Measurements from ENCODE around the gene MXRA5. TPM values are rescaled to one million over a fixed set of nuclear protein-coding genes. Genes with fewer than 3 reads are reported as not detected.

The MXRA5 gene
- total and polyA plus RNA-seq, 12 donors = 0.97 to 171 (median 14.0) TPM

- 34 to 50% (median 37%) methylated on average over 2 of the region's 2 CpGs for WGBS, 4 donors
- intact Hi-C loops (cut with DNase I) = no loop called here
- Histone ChIP-seq H3K9me3 (replicated peaks in 1 of 3) (no peaks in the 10 kb centered on the region), H3K4me1 (replicated peaks in 1 of 2) (no peaks in the 10 kb centered on the region), H3K36me3 (replicated peaks in 1 of 2) (no peaks in the 10 kb centered on the region), H3K27me3 (no peaks in the 10 kb centered on the region), H3K27ac (no peak overlapping the region), H3K4me3 (no peak overlapping the region)
- DNase-seq = no peak
- TF ChIP-seq CTCF (IDR thresholded peaks at IDR 0.05) = no peak
- no peak for TF ChIP-seq POLR2A (IDR thresholded peaks at IDR 0.05)
These were observed 42.0 kb upstream of the MXRA5 start for GRCh38 chrX:3388457-3388856.

GRCh38 chrX:3384327-3384726 is 37.9 kb upstream of the MXRA5 start:
- 51 to 59% (median 55%) methylated on average over 3 of the region's 3 CpGs for WGBS, 4 donors

GRCh38 chrX:3380603-3381002 is 34.2 kb upstream of the MXRA5 start:
- Histone ChIP-seq H3K9me3 (replicated peaks in 1 of 3) (no peaks in the 10 kb centered on the region), H3K36me3 (replicated peaks in 1 of 2) (no peaks in the 10 kb centered on the region), H3K4me1 (replicated peaks in 1 of 2) (no peaks in the 10 kb centered on the region), H3K27me3 (no peaks in the 10 kb centered on the region), H3K27ac (no peak overlapping the region), H3K4me3 (no peak overlapping the region)
- intact Hi-C loops (cut with DNase I) = no loop called here
- no peak for DNase-seq
- TF ChIP-seq POLR2A (IDR thresholded peaks at IDR 0.05) = no peak
- 48 to 87% (median 55%) methylated on average over 3 of the region's 3 CpGs for WGBS, 4 donors

More at GRCh38 chrX:3384327-3384726, 37.9 kb upstream of the MXRA5 start:
- H3K27ac ChIP-seq = no peak overlapping the region
- TF ChIP-seq POLR2A (IDR thresholded peaks at IDR 0.05) (no peak), CTCF (IDR thresholded peaks at IDR 0.05) (no peak)
- no peaks in the 10 kb centered on the region for H3K36me3 ChIP-seq (replicated peaks in 1 of 2)
- intact Hi-C loops (cut with DNase I) = no loop called here
- no peak overlapping the region for H3K4me3 ChIP-seq
- H3K4me1 ChIP-seq (replicated peaks in 1 of 2) = no peaks in the 10 kb centered on the region
- peak in 1 of 7 donors; percentile 2 for DNase-seq
- H3K9me3 ChIP-seq (replicated peaks in 1 of 3) = no peaks in the 10 kb centered on the region
- H3K27me3 ChIP-seq = no peaks in the 10 kb centered on the region

- Histone ChIP-seq H3K27me3 (no peaks in the 10 kb centered on the region), H3K4me3 (no peak overlapping the region), H3K36me3 (replicated peaks in 1 of 2) (no peaks in the 10 kb centered on the region), H3K27ac (no peak overlapping the region), H3K9me3 (replicated peaks in 1 of 3) (no peaks in the 10 kb centered on the region), H3K4me1 (replicated peaks in 1 of 2) (no peaks in the 10 kb centered on the region)
- DNase-seq = no peak
- intact Hi-C loops (cut with DNase I) = no loop called here
- no peak for TF ChIP-seq POLR2A (IDR thresholded peaks at IDR 0.05)
- TF ChIP-seq CTCF (IDR thresholded peaks at IDR 0.05) = no peak
- 74 to 86% (median 79%) methylated on average over 1 to 4 of the region's 4 CpGs for WGBS, 4 donors
These were observed 32.7 kb upstream of the MXRA5 start for GRCh38 chrX:3379111-3379510.

GRCh38 chrX:3378156-3378555 is 31.7 kb upstream of the MXRA5 start:
- no peaks in the 10 kb centered on the region for H3K27me3 ChIP-seq
- H3K4me3 ChIP-seq = no peak overlapping the region
- intact Hi-C loops (cut with DNase I) = no loop called here
- no peaks in the 10 kb centered on the region for H3K4me1 ChIP-seq (replicated peaks in 1 of 2)
- no peak for DNase-seq
- no peaks in the 10 kb centered on the region for H3K36me3 ChIP-seq (replicated peaks in 1 of 2)
- no peak for TF ChIP-seq POLR2A (IDR thresholded peaks at IDR 0.05)
- TF ChIP-seq CTCF (IDR thresholded peaks at IDR 0.05) = no peak
- WGBS, 4 donors = 21 to 33% (median 27%) methylated on average over 4 of the region's 4 CpGs
- H3K27ac ChIP-seq = no peak overlapping the region
- H3K9me3 ChIP-seq (replicated peaks in 1 of 3) = no peaks in the 10 kb centered on the region

Measured in adrenal gland (tissue), 12 donors.